ENCODE measurements around the gene SLC1A2. TPM values are rescaled to one million over a fixed set of nuclear protein-coding genes. Genes with fewer than 3 reads are reported as not detected.

Gene SLC1A2
- total and polyA plus RNA-seq, 2 experiments from 2014 or later = 0.70 to 2.8 TPM

DNA sequence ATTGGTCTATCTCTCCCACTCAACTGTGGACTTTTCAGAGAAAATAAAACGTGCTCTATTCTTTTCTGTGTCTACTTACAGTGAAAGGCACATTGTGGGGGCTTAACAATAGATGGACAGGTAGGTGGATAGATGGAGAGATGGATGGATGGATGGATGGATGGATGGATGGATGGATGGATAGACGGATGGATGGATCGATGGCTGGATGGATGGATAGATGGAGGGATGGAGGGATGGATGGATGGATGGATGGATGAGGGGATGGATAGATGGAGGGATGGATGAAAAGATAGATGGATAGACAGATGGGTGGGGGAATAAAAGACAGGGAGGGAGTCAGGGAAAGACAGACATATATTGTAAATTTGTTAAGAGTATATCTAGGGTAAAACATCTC is 14.2 kb upstream of the SLC1A2 start:
- H3K4me1 Mint-ChIP-seq = no peaks in the 10 kb centered on the region
- no peak for DNase-seq (ENCODE audit: low spot score)
- no peaks in the 10 kb centered on the region for H3K36me3 ChIP-seq (ENCODE audit: insufficient read depth)

More for the DNA sequence above, 14.2 kb upstream of the SLC1A2 start:
- no peaks in the 10 kb centered on the region for H3K27me3 Mint-ChIP-seq (ENCODE audit: insufficient read depth, low read depth, poor library complexity)
- no peaks in the 10 kb centered on the region; the same call in 2 of the 3 replicates for H3K9me3 Mint-ChIP-seq
- H3K27ac ChIP-seq (ENCODE audit: low read depth) = no peak overlapping the region
- H3K27me3 ChIP-seq (ENCODE audit: insufficient read depth) = no peaks in the 10 kb centered on the region
- no peaks in the 10 kb centered on the region for H3K4me1 ChIP-seq (ENCODE audit: insufficient read depth)
- no peaks in the 10 kb centered on the region for H3F3A ChIP-seq (replicated peaks; ENCODE audit: low read depth)
- ATAC-seq = no peak
- H2AFZ ChIP-seq = no peak overlapping the region
- TF ChIP-seq, protein P1, sequence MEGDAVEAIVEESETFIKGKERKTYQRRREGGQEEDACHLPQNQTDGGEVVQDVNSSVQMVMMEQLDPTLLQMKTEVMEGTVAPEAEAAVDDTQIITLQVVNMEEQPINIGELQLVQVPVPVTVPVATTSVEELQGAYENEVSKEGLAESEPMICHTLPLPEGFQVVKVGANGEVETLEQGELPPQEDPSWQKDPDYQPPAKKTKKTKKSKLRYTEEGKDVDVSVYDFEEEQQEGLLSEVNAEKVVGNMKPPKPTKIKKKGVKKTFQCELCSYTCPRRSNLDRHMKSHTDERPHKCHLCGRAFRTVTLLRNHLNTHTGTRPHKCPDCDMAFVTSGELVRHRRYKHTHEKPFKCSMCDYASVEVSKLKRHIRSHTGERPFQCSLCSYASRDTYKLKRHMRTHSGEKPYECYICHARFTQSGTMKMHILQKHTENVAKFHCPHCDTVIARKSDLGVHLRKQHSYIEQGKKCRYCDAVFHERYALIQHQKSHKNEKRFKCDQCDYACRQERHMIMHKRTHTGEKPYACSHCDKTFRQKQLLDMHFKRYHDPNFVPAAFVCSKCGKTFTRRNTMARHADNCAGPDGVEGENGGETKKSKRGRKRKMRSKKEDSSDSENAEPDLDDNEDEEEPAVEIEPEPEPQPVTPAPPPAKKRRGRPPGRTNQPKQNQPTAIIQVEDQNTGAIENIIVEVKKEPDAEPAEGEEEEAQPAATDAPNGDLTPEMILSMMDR (conservative IDR thresholded peaks at IDR 0.05; ENCODE audit: low read depth in 2 of 2) = no peak
- TF ChIP-seq POLR2AphosphoS5 (IDR thresholded peaks at IDR 0.05; ENCODE audit: low read depth) (no peak), ZNF114 (CRISPR knock-in tag; IDR thresholded peaks at IDR 0.05) (no peak)
- TF ChIP-seq, protein P2, sequence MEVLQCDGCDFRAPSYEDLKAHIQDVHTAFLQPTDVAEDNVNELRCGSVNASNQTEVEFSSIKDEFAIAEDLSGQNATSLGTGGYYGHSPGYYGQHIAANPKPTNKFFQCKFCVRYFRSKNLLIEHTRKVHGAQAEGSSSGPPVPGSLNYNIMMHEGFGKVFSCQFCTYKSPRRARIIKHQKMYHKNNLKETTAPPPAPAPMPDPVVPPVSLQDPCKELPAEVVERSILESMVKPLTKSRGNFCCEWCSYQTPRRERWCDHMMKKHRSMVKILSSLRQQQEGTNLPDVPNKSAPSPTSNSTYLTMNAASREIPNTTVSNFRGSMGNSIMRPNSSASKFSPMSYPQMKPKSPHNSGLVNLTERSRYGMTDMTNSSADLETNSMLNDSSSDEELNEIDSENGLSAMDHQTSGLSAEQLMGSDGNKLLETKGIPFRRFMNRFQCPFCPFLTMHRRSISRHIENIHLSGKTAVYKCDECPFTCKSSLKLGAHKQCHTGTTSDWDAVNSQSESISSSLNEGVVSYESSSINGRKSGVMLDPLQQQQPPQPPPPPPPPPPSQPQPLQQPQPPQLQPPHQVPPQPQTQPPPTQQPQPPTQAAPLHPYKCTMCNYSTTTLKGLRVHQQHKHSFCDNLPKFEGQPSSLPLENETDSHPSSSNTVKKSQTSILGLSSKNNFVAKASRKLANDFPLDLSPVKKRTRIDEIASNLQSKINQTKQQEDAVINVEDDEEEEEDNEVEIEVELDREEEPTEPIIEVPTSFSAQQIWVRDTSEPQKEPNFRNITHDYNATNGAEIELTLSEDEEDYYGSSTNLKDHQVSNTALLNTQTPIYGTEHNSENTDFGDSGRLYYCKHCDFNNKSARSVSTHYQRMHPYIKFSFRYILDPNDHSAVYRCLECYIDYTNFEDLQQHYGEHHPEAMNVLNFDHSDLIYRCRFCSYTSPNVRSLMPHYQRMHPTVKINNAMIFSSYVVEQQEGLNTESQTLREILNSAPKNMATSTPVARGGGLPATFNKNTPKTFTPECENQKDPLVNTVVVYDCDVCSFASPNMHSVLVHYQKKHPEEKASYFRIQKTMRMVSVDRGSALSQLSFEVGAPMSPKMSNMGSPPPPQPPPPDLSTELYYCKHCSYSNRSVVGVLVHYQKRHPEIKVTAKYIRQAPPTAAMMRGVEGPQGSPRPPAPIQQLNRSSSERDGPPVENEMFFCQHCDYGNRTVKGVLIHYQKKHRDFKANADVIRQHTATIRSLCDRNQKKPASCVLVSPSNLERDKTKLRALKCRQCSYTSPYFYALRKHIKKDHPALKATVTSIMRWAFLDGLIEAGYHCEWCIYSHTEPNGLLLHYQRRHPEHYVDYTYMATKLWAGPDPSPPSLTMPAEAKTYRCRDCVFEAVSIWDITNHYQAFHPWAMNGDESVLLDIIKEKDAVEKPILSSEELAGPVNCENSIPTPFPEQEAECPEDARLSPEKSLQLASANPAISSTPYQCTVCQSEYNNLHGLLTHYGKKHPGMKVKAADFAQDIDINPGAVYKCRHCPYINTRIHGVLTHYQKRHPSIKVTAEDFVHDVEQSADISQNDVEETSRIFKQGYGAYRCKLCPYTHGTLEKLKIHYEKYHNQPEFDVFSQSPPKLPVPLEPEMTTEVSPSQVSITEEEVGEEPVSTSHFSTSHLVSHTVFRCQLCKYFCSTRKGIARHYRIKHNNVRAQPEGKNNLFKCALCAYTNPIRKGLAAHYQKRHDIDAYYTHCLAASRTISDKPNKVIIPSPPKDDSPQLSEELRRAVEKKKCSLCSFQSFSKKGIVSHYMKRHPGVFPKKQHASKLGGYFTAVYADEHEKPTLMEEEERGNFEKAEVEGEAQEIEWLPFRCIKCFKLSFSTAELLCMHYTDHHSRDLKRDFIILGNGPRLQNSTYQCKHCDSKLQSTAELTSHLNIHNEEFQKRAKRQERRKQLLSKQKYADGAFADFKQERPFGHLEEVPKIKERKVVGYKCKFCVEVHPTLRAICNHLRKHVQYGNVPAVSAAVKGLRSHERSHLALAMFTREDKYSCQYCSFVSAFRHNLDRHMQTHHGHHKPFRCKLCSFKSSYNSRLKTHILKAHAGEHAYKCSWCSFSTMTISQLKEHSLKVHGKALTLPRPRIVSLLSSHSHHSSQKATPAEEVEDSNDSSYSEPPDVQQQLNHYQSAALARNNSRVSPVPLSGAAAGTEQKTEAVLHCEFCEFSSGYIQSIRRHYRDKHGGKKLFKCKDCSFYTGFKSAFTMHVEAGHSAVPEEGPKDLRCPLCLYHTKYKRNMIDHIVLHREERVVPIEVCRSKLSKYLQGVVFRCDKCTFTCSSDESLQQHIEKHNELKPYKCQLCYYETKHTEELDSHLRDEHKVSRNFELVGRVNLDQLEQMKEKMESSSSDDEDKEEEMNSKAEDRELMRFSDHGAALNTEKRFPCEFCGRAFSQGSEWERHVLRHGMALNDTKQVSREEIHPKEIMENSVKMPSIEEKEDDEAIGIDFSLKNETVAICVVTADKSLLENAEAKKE (CRISPR knock-in tag; IDR thresholded peaks at IDR 0.05) = no peak
- H3K4me3 ChIP-seq = no peak overlapping the region
- H3K36me3 Mint-ChIP-seq (ENCODE audit: low read depth) = no peaks in the 10 kb centered on the region
- no peaks in the 10 kb centered on the region for H3K79me2 ChIP-seq (replicated peaks; ENCODE audit: insufficient read depth)
- H4K20me1 ChIP-seq (replicated peaks; ENCODE audit: insufficient read depth) = no peaks in the 10 kb centered on the region
- no peak overlapping the region for H3K27ac Mint-ChIP-seq
- H3K4me3 Mint-ChIP-seq = no peak overlapping the region
- H3K4me2 ChIP-seq = no peak overlapping the region
- no peaks in the 10 kb centered on the region for H3K9me2 ChIP-seq (ENCODE audit: insufficient read depth)

Data from GM23338 (cell line).